Middle frontal gyrus (tissue), 1 donor: Measurements from ENCODE around the gene SMYD3.
"Not testable (repeated sequence)": the region's sequence is repeated elsewhere in the genome, so short reads cannot be mapped to it uniquely, and the experiment has no call there.

Experiments used
- DNase-seq: peaks from one replicate; pipeline ENCODE4 v3.0.0-alpha.2; 2015; ENCODE audit warnings: low spot score; ENCODE audit errors: extremely low spot score

Gene SMYD3

DNA sequence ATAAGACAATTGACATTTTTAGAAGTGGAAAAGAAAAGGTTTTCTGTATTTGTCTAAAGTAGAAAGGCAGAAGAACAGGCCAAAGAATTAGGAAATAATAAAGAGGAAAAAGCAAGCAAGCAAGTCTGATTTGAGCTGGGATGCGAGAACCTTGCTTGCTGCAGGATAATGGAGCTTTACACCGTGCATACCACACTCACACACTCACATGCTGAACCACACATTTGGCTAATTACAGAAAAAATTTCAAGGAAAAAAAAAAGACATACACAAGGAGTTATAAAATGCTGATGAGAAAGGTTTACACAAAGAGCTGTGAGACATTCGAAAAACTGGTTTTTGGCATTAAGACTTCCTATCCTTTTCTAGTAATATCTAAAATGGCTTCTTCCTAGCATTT, 758.4 kb downstream of the SMYD3 start:
- DNase-seq: no peak

DNA sequence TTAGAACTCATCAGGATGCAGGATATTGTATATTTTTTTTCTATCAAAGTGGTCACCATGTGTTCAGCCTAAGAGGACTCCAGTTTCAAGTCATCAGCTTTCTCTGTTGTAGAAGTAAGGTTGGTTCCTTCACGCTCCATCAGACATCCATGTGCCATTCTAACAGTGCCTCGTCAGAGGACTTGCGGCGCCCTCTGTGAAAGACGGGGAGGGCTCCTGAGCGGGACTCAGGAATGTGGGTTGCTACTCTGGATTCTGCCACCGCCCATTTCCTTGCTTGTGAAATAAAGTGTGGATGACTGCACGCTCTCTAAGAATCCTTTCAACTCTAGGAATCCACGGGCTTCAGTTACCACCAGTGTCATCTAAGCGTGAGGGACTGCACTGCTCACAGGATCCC, 758.8 kb downstream of the SMYD3 start:
- no peak for DNase-seq

DNA sequence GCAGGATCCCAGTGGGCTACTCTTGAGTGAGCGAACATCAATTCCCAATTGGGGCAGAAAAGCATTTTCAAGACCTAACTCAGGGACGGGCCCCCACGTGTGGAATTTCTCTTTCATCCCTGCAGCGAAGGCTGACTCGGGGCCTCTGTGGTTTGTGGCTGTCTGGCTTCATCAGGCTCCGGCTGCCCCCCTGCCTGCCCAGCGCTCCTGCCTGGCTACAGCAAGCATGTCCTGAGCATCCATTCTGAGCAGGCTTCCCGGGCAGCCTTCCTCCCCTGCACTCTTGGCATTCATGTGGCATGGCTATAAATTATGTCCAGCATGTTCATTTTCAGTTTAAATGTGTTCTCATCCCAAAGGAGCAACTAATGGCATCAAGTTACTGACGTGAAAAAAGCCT, 764.2 kb downstream of the SMYD3 start:
- DNase-seq: no peak

DNA sequence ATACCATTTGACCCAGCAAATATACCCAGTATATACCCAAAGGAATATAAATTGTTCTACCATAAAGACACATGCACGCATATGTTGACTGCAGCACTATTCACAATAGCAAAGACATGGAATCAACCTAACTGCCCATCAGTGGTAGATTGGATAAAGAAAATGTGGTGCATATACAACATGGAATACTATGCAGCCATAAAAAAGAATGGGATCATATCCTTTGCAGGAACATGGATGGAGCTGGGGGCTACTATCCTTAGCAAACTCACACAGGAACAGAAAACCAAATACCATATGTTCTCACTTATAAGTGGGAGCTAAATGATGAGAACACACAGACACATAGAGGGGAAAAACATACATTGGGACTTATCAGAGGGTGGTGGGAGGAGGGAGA, 766.7 kb downstream of the SMYD3 start:
- not testable (repeated sequence) for DNase-seq

DNA sequence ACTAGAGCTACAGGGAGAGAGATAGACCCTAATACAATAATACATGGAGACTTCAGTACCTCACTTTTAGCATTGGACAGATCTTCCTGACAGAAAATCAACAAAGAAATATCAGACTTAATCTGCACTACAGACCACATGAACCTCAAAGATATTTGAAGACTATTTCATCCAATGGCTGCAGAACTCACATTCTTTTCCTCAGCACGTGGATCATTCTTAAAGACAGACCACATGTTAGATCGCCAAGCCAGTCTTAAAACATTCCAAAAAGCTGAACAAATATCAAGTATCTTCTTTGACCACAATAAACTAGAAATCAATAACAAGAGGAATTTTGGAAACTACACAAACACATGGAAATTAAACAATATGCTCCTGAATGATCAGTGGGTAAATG, 776.3 kb downstream of the SMYD3 start:
- DNase-seq: no peak

DNA sequence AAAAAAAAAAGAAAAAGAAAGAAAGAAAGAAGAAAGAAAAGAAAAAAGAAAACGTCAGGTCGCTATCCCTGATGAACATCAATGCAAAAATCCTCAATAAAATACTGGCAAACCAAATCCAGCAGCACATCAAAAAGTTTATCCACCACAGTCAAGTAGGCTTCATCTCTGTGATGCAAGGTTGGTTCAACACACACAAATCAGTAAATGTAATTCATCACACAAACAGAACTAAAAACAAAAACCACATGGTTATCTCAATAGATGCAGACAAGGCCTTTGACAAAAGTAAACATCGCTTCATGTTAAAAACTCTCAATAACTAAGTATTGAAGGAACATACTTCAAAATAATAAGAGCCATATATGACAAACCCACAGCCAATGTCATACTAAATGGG, 779.0 kb downstream of the SMYD3 start:
- DNase-seq: not testable (repeated sequence)

DNA sequence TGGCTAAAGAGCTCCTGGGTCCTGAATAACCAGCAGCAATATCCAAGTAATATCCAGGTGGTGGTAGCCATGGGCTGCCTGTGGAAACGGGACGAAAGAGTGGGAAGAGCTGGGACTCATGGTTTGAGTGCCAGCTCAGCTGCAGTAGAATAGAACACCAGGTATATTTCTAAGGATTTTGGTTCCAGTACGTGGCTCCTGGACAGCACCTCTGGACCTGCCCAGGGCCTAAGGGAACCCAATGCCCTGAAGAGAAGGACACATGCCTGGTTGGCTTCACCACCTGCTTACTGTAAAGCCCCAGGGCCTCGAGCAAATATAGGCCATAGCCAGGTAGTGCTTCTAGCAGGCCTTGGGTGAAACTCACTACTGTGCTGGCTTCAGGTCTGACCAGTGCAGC, 785.6 kb downstream of the SMYD3 start:
- no peak for DNase-seq

DNA sequence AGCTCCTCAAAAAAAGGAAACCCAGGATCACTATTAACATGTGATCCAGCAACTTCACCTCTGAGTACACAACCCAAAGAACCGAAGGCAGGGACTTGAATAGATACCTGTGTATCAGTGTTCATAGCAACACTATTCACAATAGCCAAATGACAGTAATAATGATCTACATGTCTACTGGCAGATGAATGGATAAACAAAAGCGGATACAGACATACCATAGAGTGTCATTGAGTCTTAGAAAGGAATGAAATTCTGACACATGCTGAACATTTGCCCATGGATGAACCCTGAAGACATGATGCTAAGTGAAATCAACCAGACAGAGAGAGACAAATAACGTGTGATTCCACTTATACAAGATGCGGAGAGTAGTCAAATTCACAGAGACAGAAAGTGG, 788.1 kb downstream of the SMYD3 start:
- no peak for DNase-seq

DNA sequence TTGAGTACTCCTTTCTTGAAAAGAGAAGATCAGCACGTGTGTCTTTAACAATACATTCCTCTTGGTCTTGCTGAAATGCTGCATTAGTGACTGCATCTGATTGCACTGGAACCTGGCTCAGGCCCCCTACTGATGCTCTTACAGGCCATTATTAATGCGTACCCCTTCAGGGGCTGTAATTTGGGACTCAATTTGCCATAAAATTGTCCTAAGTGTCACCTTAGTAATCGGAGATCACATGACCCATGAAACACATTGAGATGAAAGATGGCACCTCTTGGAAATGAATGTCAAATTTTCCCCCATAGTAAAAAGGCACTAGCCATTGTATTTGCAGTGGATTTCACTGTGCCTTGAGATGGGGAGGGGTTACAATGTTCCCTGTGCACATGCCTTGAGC, 789.0 kb downstream of the SMYD3 start:
- no peak for DNase-seq

DNA sequence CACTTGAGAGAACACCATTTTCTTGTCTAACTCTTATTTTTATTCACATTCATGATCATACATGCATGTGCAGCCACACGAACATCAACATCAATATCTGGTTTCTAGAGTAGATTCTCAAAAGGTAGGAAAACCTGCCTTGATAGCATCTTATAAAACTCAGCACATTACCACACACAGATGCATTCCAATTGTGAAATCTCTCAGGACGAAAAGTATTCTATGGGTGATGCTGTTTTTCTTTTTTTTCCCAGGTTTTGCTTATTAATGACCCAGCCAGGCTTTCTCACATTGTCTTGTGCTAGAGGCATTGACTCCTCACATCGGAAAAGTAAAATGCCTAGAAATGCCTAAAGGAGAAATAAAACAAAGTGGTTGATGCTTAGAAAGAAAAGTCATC, 789.5 kb downstream of the SMYD3 start:
- no peak for DNase-seq

DNA sequence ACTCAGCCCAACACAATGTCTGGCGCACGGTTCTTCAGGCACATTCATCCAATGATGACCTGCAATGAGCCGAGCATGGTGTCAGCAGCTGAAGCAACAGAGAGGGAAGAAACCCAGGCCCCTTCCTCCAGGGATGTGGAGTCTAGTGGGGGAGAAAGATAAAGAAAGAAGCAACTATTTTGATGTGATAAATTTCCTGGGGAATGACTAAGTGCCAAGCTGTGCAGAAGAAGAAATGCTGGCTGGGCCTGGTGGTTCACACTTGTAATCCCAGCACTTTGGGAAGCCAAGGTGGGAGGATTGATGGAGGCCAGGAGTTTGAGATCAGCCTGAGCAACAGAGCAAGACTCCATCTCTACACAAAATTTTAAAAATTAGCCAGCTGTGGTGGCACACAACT, 790.5 kb downstream of the SMYD3 start:
- DNase-seq: no peak

DNA sequence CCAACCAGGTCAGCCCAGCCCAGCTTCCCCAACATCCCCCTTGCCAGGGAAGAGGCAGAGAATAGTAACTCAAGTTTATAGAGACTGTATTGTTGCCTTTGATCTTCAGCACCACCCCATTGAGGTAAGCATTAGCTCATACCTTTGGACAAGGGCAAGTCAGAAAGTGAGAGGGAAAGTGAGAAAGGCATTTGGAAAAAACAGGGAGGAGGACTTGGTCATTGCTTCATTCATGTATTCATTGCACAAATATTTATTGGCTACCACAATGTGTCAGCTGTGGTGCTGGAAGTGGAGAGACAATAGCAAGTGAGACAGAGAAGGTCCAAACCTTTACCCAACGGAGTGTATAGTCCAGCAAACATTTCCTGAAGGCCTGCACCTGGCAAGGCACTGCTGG, 791.1 kb downstream of the SMYD3 start:
- DNase-seq: no peak

DNA sequence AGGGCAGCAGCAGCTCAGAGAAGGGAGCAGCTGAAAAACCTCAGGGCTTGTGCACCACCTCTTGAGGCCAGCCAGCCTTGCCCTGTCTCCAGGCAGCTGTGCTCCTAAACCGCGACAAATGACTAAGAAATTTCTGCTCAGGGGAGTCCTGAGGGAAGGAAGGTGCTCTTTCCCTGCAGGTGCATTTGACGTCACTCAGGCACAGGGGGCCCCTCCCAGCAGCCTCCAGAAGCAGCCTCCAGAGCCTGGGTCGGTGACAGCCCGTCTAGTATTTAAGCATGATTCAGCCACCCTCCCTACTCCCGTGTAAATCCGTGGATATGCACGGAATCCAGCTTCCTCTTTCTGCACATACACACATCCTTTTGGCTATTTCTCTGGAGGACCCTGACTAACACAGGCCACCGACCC, 791.8 kb downstream of the SMYD3 start:
- no peak for DNase-seq

DNA sequence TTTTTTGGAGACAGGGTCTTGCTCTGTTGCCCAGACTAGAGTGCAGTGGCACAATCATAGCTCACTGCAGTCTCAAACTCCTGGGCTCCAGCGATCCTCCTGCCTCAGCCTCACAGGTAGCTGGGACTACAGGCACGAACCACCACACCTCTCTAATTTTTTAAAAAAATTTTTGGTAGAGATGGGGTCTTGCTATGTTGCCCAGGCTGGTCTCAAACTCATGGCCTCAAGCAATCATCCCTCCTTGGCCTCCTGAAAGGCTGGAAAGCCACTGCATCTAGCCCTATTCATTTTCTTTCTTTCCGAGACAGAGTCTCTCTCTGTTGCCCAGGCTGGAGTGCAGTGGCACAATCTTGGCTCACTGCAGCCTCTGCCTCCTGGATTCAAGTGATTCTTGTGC, 793.1 kb downstream of the SMYD3 start:
- DNase-seq: not testable (repeated sequence)

DNA sequence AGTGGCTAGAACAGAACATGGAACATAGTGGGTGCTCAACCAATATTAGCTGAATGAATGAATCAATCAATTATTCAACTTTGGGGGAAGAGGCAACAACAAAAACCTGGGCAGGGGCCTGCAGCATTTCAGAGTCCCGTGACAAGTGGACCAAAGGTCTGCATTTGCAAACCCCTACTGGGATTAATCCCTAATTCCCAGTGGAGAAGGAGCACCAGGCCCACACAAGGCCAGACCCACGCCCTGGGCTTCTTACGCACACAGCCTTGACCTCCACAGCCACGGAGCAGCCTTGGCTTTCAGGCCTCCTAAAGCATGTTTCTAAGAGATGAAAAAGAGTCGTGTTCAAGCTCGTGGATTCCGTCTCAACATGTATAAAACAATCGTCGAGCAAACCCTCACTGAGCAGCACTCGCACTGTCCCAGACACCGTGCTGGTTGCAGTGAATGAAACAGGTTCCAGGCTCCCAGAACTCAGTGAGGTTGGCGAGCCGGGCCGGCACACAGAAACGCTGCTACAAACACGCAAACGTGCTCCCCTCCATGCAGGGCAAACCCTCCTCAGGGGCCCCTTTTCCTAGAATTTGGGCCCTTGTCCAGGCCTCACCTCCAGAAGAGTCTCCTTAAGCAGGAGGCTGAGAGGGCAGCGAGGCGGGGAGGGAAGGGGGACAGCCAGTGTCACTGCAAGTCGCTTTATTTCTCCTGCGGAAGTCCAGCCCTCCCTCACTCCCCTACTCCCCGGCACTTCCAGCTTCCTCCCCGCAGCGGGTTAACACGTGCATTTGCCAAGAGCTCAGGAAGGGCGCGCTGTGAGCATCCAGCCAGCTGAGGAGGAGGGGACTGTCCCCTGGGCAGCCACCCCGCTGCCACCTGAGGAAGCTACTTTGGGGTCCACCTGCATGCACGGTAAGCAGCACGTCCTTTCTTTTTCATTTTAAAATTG, 795.8 kb downstream of the SMYD3 start:
- DNase-seq: no peak

DNA sequence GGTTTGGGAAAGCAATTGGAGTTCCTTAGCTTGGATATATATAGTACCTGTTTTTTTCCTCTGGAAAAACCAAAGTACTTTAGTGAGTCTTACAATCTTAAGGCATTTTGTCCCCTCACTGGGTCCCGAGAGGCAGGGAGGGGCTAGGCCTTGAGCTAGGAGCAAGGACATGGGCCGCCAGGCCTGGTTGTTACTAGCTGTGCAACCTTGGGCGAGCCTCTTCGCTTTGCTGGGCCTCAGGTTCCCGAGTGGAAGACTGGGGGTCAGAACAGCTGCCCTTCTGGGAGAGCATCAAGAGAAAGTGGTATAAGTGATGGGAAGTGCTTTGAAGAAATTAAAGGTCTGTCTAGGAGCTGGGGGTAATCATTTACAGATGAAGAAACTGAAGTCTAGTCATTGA, 799.1 kb downstream of the SMYD3 start:
- no peak for DNase-seq

DNA sequence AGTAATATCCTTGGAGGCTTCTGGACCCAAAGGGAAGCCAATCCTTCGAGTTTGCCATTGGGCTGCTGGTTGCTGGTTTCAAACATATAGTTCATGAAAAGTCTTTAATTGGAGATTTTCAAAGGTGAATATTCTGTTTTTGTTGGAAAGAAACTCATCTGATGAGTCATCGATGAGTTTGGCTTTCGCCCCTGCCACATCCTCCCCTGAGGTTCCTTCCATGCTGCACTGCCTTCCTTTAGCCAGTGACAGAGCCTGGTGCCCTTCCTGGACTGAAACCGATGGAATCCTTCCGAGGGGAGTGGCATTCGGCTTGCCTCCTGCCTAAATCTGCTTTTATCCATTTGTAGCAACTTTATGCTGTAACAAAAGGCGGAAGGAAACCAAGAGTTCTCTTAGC, 802.3 kb downstream of the SMYD3 start:
- DNase-seq: no peak

DNA sequence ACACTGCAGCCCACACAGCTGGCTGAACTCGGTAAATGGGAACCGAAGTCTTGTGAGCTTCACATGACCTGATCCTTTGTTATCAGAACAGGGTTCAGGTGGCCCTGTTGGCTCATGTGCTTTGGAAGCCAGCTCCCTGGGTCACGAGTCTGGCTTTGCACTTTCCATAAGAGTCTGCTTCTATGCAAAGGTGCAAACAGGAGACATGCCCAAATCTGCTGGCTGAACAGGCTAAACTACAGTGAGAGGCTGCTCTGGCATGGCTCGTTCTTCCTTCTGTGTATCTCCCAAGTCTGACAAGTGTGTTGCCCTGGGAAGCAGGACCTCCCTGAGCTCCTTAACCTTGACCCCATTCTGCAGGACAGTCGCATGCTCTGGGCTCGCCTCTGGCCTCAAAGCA, 802.7 kb downstream of the SMYD3 start:
- DNase-seq: no peak

DNA sequence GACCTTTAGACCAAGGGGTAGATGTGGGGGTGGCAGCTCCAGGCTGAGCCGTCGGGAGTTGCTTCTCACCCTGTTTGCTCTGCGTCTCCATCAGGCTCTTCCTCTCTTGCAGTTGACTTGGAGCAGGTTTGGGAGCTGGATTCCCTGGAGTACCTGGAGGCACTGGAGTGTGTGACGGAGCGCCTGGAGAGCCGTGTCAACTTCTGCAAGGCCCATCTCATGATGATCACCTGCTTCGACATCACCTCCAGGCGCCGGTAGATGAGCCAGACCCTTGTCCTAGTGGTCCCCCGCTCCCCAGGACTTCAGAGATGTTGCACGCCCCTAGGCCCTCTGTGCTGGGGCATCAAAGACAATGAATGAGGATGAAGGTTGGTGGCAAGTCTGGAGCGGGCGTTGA, 804.7 kb downstream of the SMYD3 start:
- DNase-seq: no peak

DNA sequence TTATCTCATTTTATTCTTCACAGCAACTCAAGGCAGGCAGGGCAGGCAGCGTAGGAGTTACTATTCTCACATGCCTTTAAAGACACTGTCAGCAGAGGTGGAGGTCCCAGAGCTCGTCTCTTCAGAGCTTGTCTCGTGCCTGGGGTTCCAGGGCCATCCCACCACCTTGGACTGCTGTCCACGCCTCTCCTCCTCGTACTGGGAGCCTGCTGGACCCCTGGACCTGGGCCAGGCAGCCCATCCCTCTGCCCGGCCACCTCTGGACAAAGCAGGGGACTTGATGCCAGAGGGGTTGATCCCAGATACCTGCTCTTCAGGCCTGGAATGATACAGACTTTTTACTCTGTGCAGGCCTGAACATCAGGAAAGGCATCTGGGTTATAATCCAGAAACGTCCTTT, 805.4 kb downstream of the SMYD3 start:
- DNase-seq: no peak

DNA sequence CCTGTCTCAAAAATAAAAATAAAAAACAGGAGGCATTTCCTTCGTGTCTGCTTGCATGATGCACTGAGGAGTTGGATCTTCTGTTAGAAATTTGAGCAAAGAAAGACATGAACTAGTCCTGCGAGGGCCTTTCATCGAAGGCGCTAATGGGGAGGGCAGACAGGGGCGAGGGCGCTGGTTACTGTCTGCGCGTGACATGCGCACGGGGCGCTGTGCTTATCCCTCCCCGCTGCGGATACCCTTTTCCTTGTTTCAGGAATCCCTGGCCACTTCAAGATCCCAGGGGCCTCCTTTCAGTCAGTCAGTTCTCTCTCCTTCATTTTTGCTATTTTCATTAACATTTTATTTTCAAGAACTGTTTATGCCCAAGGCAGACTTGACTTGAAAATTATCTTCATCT, 806.4 kb downstream of the SMYD3 start:
- DNase-seq: no peak
